ENCODE data around the gene WDR5. TPM values are rescaled to one million over a fixed set of nuclear protein-coding genes. Genes with fewer than 3 reads are reported as not detected.

The WDR5 gene
- total RNA-seq, 1 experiment from 2014 or later = 51.7 TPM

GRCh38 chr9:134150557-134151214 lies 14.8 kb downstream of the WDR5 start:
- POLR2A ChIA-PET = no interaction called here
- H3K4me1 Mint-ChIP-seq (ENCODE audit: low read depth, unreplicated experiment) = no peaks in the 10 kb centered on the region
- Histone ChIP-seq H3K4me3 (ENCODE audit: low read depth, low read length) (no peak overlapping the region), H3K4me1 (no peaks in the 10 kb centered on the region), H3K36me3 (ENCODE audit: control insufficient read depth, insufficient read depth, low read length) (peaks cover 1% of the 10 kb centered on the region), H3K9me3 (no peaks in the 10 kb centered on the region), H3K27me3 (replicated peaks; ENCODE audit: control insufficient read depth, insufficient read depth, low read length) (no peaks in the 10 kb centered on the region)
- H3K9me3 Mint-ChIP-seq (ENCODE audit: unreplicated experiment) = no peaks in the 10 kb centered on the region
- peak overlapping the region; percentile 27 for H3K27ac Mint-ChIP-seq (ENCODE audit: unreplicated experiment)
- no peaks in the 10 kb centered on the region for H3K27me3 Mint-ChIP-seq (ENCODE audit: insufficient read depth, unreplicated experiment)
- H3K36me3 Mint-ChIP-seq (ENCODE audit: insufficient read depth, unreplicated experiment) = peaks cover 87% of the 10 kb centered on the region
- BruUV-seq (replicated peaks) = no TSS peak
- no peak overlapping the region for H3K4me3 Mint-ChIP-seq (ENCODE audit: unreplicated experiment)
- TF ChIP-seq CTCF (IDR thresholded peaks at IDR 0.05; ENCODE audit: insufficient read depth in 1 of 2, low read depth in 1 of 2, low read length in 1 of 2, severe bottlenecking in 1 of 2, unreplicated experiment in 1 of 2) = no peak
- intact Hi-C loops (cut with micrococcal nuclease; ENCODE audit: unreplicated experiment) = no loop called here
- DNase-seq = no peak
- CTCF ChIA-PET = no interaction called here

- BruUV-seq (replicated peaks) = no TSS peak
- Histone ChIP-seq H3K27me3 (replicated peaks; ENCODE audit: control insufficient read depth, insufficient read depth, low read length) (no peaks in the 10 kb centered on the region), H3K36me3 (ENCODE audit: control insufficient read depth, insufficient read depth, low read length) (peaks cover 1% of the 10 kb centered on the region), H3K4me1 (no peaks in the 10 kb centered on the region), H3K9me3 (no peaks in the 10 kb centered on the region), H3K4me3 (ENCODE audit: low read depth, low read length) (no peak overlapping the region)
- Mint-ChIP-seq H3K9me3 (ENCODE audit: unreplicated experiment) (no peaks in the 10 kb centered on the region), H3K4me3 (ENCODE audit: unreplicated experiment) (no peak overlapping the region), H3K27me3 (ENCODE audit: insufficient read depth, unreplicated experiment) (no peaks in the 10 kb centered on the region), H3K36me3 (ENCODE audit: insufficient read depth, unreplicated experiment) (peaks cover 86% of the 10 kb centered on the region), H3K27ac (ENCODE audit: unreplicated experiment) (no peak overlapping the region), H3K4me1 (ENCODE audit: low read depth, unreplicated experiment) (no peaks in the 10 kb centered on the region)
- POLR2A ChIA-PET = no interaction called here
- CTCF ChIA-PET = no interaction called here
- intact Hi-C loops (cut with micrococcal nuclease; ENCODE audit: unreplicated experiment) = no loop called here
- TF ChIP-seq CTCF (IDR thresholded peaks at IDR 0.05; ENCODE audit: insufficient read depth in 1 of 2, low read depth in 1 of 2, low read length in 1 of 2, severe bottlenecking in 1 of 2, unreplicated experiment in 1 of 2) = no peak
- DNase-seq = no peak
Measured at GRCh38 chr9:134152022-134152448, 16.2 kb downstream of the WDR5 start.

GRCh38 chr9:134152488-134152887 lies 16.6 kb downstream of the WDR5 start:
- CTCF ChIA-PET = no interaction called here
- no peaks in the 10 kb centered on the region for H3K4me1 ChIP-seq
- no peaks in the 10 kb centered on the region for H3K9me3 Mint-ChIP-seq (ENCODE audit: unreplicated experiment)
- no peaks in the 10 kb centered on the region for H3K27me3 Mint-ChIP-seq (ENCODE audit: insufficient read depth, unreplicated experiment)
- POLR2A ChIA-PET = no interaction called here
- no peak for DNase-seq
- no peak overlapping the region for H3K4me3 ChIP-seq (ENCODE audit: low read depth, low read length)
- no peaks in the 10 kb centered on the region for H3K27me3 ChIP-seq (replicated peaks; ENCODE audit: control insufficient read depth, insufficient read depth, low read length)
- no peak for TF ChIP-seq CTCF (IDR thresholded peaks at IDR 0.05; ENCODE audit: insufficient read depth in 1 of 2, low read depth in 1 of 2, low read length in 1 of 2, severe bottlenecking in 1 of 2, unreplicated experiment in 1 of 2)
- H3K9me3 ChIP-seq = no peaks in the 10 kb centered on the region
- no TSS peak for BruUV-seq (replicated peaks)
- intact Hi-C loops (cut with micrococcal nuclease; ENCODE audit: unreplicated experiment) = no loop called here
- H3K4me1 Mint-ChIP-seq (ENCODE audit: low read depth, unreplicated experiment) = no peaks in the 10 kb centered on the region
- H3K36me3 Mint-ChIP-seq (ENCODE audit: insufficient read depth, unreplicated experiment) = peaks cover 84% of the 10 kb centered on the region
- no peak overlapping the region for H3K4me3 Mint-ChIP-seq (ENCODE audit: unreplicated experiment)
- H3K27ac Mint-ChIP-seq (ENCODE audit: unreplicated experiment) = no peak overlapping the region
- peaks cover 1% of the 10 kb centered on the region for H3K36me3 ChIP-seq (ENCODE audit: control insufficient read depth, insufficient read depth, low read length)

Measured in Caco-2 (cell line).